ENCODE measurements around the gene PARP14. TPM values are rescaled to one million over a fixed set of nuclear protein-coding genes. Genes with fewer than 3 reads are reported as not detected.

The PARP14 gene
- total RNA-seq, 2 experiments from 2014 or later = 29.0 to 31.6 TPM

DNA sequence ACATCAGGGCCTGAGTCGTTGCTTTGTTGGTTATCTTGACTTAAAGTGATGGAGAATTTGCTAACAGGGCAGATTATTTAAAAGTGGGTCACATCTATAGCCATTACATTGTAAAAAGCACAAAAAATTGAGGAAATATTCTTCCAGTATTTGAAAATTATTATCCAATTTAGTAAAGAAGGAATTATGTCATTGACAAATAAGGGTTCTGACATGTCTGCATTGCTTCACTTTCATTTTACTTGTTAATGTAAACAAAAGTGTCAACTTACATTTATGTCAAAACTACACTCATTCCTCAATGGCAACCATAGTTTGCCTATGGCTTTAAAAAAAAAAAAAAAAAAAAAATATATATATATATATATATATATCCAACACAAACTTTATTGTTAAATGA is 3.4 kb upstream of the PARP14 start:
- ATAC-seq (ENCODE audit: poor library complexity) (no peak), DNase-seq (no peak)
- H3K9me3 Mint-ChIP-seq = no peaks in the 10 kb centered on the region
- intact Hi-C loops (cut with DNase I, micrococcal nuclease) = loop anchor here (5.0 to 10.0 kb wide), 2 partner anchors 572 to 1130 kb away; partner anchors contain the start of gene POLQ (in 1 of the 2)
- TF ChIP-seq, protein P1, sequence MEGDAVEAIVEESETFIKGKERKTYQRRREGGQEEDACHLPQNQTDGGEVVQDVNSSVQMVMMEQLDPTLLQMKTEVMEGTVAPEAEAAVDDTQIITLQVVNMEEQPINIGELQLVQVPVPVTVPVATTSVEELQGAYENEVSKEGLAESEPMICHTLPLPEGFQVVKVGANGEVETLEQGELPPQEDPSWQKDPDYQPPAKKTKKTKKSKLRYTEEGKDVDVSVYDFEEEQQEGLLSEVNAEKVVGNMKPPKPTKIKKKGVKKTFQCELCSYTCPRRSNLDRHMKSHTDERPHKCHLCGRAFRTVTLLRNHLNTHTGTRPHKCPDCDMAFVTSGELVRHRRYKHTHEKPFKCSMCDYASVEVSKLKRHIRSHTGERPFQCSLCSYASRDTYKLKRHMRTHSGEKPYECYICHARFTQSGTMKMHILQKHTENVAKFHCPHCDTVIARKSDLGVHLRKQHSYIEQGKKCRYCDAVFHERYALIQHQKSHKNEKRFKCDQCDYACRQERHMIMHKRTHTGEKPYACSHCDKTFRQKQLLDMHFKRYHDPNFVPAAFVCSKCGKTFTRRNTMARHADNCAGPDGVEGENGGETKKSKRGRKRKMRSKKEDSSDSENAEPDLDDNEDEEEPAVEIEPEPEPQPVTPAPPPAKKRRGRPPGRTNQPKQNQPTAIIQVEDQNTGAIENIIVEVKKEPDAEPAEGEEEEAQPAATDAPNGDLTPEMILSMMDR (IDR thresholded peaks at IDR 0.05) = no peak
- H3K4me1 Mint-ChIP-seq (ENCODE audit: low read depth) = peaks cover 39% of the 10 kb centered on the region
- no peak overlapping the region for H3K4me3 Mint-ChIP-seq
- POLR2A ChIA-PET = interaction anchor here (1.5 to 5.3 kb wide), 2 partner anchors 115 to 293 kb away, joined by 4 to 94 read pairs; partner anchors contain the start of genes DTX3L, FAM162A and PARP9
- Histone ChIP-seq H3K4me1 (ENCODE audit: insufficient read depth, low read length) (peaks cover 30% of the 10 kb centered on the region), H3K27ac (ENCODE audit: low read depth in 1 of 2, low read length in 2 of 2) (no peak overlapping the region), H3K36me3 (ENCODE audit: insufficient read depth, low read length) (no peaks in the 10 kb centered on the region), H3K27me3 (ENCODE audit: control insufficient read depth in 1 of 2, insufficient read depth in 2 of 2, low read length in 2 of 2) (no peaks in the 10 kb centered on the region), H3K9me3 (ENCODE audit: control insufficient read depth in 1 of 2, insufficient read depth in 1 of 2, low read length in 2 of 2) (no peaks in the 10 kb centered on the region), H3K4me3 (ENCODE audit: low read length) (no peak overlapping the region)
- CTCF ChIA-PET = no interaction called here
- no peak overlapping the region for H3K27ac Mint-ChIP-seq
- H3K36me3 Mint-ChIP-seq (ENCODE audit: low read depth) = peaks cover 14% of the 10 kb centered on the region
- H3K27me3 Mint-ChIP-seq = no peaks in the 10 kb centered on the region

DNA sequence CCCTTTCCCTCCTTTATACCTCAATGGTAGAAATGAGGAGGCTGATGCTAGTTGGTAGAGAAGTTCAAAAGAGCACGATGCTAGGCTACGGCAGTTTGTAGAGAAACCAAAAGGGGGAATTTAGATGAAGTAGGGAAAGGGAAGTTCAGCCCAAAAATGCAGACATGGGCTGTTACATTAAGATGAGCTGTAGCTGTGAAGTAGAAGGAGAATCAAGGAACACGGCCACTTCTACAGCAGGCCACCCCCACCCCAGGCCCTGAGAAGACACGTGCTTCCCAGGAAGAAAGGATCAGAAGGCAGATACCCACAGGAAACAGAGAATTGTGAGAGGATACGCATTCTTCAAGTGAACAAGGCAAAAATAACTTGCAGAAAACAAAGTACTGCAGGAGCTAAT is 2.1 kb upstream of the PARP14 start:
- no peaks in the 10 kb centered on the region for H3K27me3 Mint-ChIP-seq
- TF ChIP-seq, protein P1 (IDR thresholded peaks at IDR 0.05) = no peak
- ATAC-seq (ENCODE audit: poor library complexity) = no peak
- no peak overlapping the region for H3K27ac ChIP-seq (ENCODE audit: low read depth in 1 of 2, low read length in 2 of 2)
- intact Hi-C loops (cut with DNase I, micrococcal nuclease) = loop anchor here (2.0 to 10.0 kb wide), 3 partner anchors 286 to 1131 kb away; partner anchors contain the start of gene POLQ (in 1 of the 2)
- POLR2A ChIA-PET = interaction anchor here (0.8 to 5.3 kb wide), 11 partner anchors 54 to 295 kb away, joined by 3 to 94 read pairs (median 9); partner anchors contain the start of genes DTX3L, FAM162A, HSPBAP1 and KPNA1
- H3K4me1 ChIP-seq (ENCODE audit: insufficient read depth, low read length) = peaks cover 41% of the 10 kb centered on the region
- H3K4me3 Mint-ChIP-seq = peak overlapping the region; percentile 43
- H3K36me3 Mint-ChIP-seq (ENCODE audit: low read depth) = peaks cover 14% of the 10 kb centered on the region
- CTCF ChIA-PET = interaction anchor here (0.8 to 3.2 kb wide), 14 partner anchors 9 to 294 kb away, joined by 3 to 45 read pairs (median 6); partner anchors contain the start of genes DTX3L, FAM162A, KPNA1 and PARP9
- peak in 2 of 14 experiments; percentile 23 to 24 for DNase-seq
- H3K4me1 Mint-ChIP-seq (ENCODE audit: low read depth) = peaks cover 48% of the 10 kb centered on the region
- H3K4me3 ChIP-seq (ENCODE audit: low read length) = no peak overlapping the region
- H3K27ac Mint-ChIP-seq = peak overlapping the region; percentile 96
- H3K36me3 ChIP-seq (ENCODE audit: insufficient read depth, low read length) = no peaks in the 10 kb centered on the region
- no peaks in the 10 kb centered on the region for H3K27me3 ChIP-seq (ENCODE audit: control insufficient read depth in 1 of 2, insufficient read depth in 2 of 2, low read length in 2 of 2)
- H3K9me3 ChIP-seq (ENCODE audit: control insufficient read depth in 1 of 2, insufficient read depth in 1 of 2, low read length in 2 of 2) = no peaks in the 10 kb centered on the region
- H3K9me3 Mint-ChIP-seq = no peaks in the 10 kb centered on the region

DNA sequence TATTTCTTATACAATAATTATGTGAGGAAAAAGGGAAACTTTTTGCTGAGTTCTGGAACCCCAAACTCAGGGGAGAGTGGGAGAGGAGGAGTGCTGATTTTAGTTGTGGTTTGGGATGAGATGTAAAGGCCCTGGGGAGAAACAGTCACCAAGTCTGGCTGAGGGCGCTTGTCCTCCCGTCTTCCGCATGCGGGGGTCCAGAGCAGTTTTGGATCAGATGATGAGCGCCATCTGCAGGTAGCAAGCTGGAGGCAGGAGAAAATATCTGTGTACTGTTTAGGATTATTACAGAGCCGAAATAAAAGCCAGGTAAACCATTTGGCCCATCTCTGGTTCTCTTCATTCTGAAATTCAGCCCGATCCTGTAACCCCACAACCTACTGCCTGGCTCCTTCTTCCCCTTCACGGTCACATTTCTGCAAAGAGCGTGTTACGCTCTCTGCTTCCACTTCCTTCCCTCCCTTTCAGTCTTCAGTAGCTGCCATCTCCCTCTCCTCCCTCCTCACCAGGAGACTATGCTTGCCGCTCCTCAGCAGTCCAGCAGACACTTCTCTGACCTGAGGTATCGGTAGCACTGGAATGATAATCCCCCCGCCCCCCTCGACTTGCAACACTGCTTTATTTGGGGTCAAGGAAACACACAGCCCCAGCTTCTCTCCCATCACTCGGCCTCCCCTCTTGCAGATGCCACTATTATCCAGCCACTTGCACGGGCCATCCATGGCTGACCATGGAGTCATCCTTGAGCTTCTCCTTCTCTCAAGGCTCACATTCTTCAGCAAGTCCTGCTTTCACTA is 1.4 kb upstream of the PARP14 start:
- ATAC-seq (ENCODE audit: poor library complexity) = peak; percentile 68
- peaks cover 54% of the 10 kb centered on the region for H3K4me1 Mint-ChIP-seq (ENCODE audit: low read depth)
- TF ChIP-seq, protein P1 (IDR thresholded peaks at IDR 0.05) = peak; percentile 83
- Histone ChIP-seq H3K36me3 (ENCODE audit: insufficient read depth, low read length) (peaks cover 5% of the 10 kb centered on the region), H3K9me3 (ENCODE audit: control insufficient read depth in 1 of 2, insufficient read depth in 1 of 2, low read length in 2 of 2) (no peaks in the 10 kb centered on the region), H3K4me3 (ENCODE audit: low read length) (peak overlapping the region; percentile 93), H3K4me1 (ENCODE audit: insufficient read depth, low read length) (peaks cover 46% of the 10 kb centered on the region), H3K27me3 (ENCODE audit: control insufficient read depth in 1 of 2, insufficient read depth in 2 of 2, low read length in 2 of 2) (no peaks in the 10 kb centered on the region), H3K27ac (ENCODE audit: low read depth in 1 of 2, low read length in 2 of 2) (peak overlapping the region; percentile 88 to 91)
- peak overlapping the region; percentile 93 for H3K4me3 Mint-ChIP-seq
- DNase-seq = peak; percentile 71 to 92 (median 78)
- no peaks in the 10 kb centered on the region for H3K9me3 Mint-ChIP-seq
- peak overlapping the region; percentile 96 for H3K27ac Mint-ChIP-seq
- H3K36me3 Mint-ChIP-seq (ENCODE audit: low read depth) = peaks cover 16% of the 10 kb centered on the region
- intact Hi-C loops (cut with DNase I, micrococcal nuclease) = loop anchor here (1.0 to 10.0 kb wide), 5 partner anchors 119 to 1132 kb away; partner anchors contain the start of gene POLQ (in 1 of the 2)
- ChIA-PET CTCF (interaction anchor here (0.6 to 3.2 kb wide), 18 partner anchors 8 to 1132 kb away, joined by 3 to 45 read pairs (median 5); partner anchors contain the start of genes DTX3L, FAM162A, KPNA1 and PARP9), POLR2A (interaction anchor here (0.7 to 5.3 kb wide), 16 partner anchors 55 to 1134 kb away, joined by 3 to 94 read pairs (median 5); partner anchors contain the start of genes DTX3L, FAM162A, HSPBAP1 and KPNA1)
- H3K27me3 Mint-ChIP-seq = no peaks in the 10 kb centered on the region
